HCT116 (cell line): ENCODE measurements around the gene CTNNA1.

Experiments
- CEBPB ChIP-seq: IDR thresholded peaks from 2 replicates; pipeline ENCODE4 v1.6.1; 2012; ENCODE audit warnings: low read depth
- CTCF ChIP-seq, 3 experiments: fragments of 200-600 bp in 1 of 3; sonication (generic) in 1 of 3; IDR thresholded peaks in 2 of 3; conservative IDR thresholded peaks in 1 of 3; 2 replicates each; pipeline ENCODE4 v1.5.1; 2012 to 2017; ENCODE audit warnings: low read depth in 2 of 3, low read length in 2 of 3, antibody characterized with exemption in 1 of 3, borderline replicate concordance in 1 of 3, control low read depth in 1 of 3, mild to moderate bottlenecking in 1 of 3, mixed read lengths in 1 of 3, mixed run types in 1 of 3, moderate library complexity in 1 of 3; ENCODE audit not compliant: insufficient read depth in 1 of 3
- EZH2 ChIP-seq: fragments of 200-600 bp; sonication (generic); IDR thresholded peaks from 2 replicates; pipeline ENCODE4 v1.6.1; 2017; ENCODE audit warnings: antibody characterized with exemption, mixed run types
- REST ChIP-seq: IDR thresholded peaks from 2 replicates; pipeline ENCODE4 v1.6.1; 2012; ENCODE audit warnings: low read depth

GRCh38 chr5:138833080-138833479, 79.9 kb downstream of the CTNNA1 start:
- TF ChIP-seq EZH2 (no peak), CEBPB (no peak), CTCF (IDR thresholded peaks at IDR 0.05 in 2 of 3, conservative IDR thresholded peaks at IDR 0.05 in 1 of 3; ENCODE audit: borderline replicate concordance in 1 of 3, insufficient read depth in 1 of 3, low read depth in 2 of 3, low read length in 2 of 3) (no peak), REST (no peak)
